ENCODE measurements around the gene EFHC2.
"Not testable (repeated sequence)": the region's sequence is repeated elsewhere in the genome, so short reads cannot be mapped to it uniquely, and the experiment has no call there.

Gene EFHC2

GRCh38 chrX:44232081-44232480, 111.4 kb downstream of the EFHC2 start:
- no peak for DNase-seq (ENCODE audit: low read depth)

GRCh38 chrX:44228621-44229020, 114.9 kb downstream of the EFHC2 start:
- no peak for DNase-seq (ENCODE audit: low read depth)

GRCh38 chrX:44227991-44228390, 115.5 kb downstream of the EFHC2 start:
- no peak for DNase-seq (ENCODE audit: low read depth)

GRCh38 chrX:44225667-44226066, 117.8 kb downstream of the EFHC2 start:
- DNase-seq (ENCODE audit: low read depth), result no peak

- no peak for DNase-seq (ENCODE audit: low read depth)
Measured at GRCh38 chrX:44224760-44225159, 118.7 kb downstream of the EFHC2 start.

DNA sequence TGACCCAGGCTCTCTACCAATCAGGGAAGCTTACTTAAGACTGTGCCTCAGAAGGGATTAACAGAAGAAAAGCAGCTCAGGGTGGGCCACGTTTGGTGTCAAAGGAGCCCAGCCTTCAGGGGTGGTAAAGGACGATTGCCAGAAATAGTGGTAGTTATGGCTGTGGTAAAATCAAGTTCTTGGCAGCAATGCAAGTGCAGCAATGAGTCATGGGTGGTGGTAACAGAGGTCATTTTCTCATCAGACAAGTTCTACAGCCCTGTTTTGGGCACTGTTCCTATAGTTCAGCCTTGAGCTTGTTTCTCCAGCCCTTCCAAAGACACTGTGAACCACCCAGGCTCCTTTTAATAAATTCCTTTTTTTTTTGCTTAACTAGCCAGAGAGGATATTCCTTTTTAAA, 120.3 kb downstream of the EFHC2 start:
- no peak for DNase-seq (ENCODE audit: low read depth)

- no peak for DNase-seq (ENCODE audit: low read depth)
Measured at GRCh38 chrX:44218465-44218864, 125.0 kb downstream of the EFHC2 start.

DNA sequence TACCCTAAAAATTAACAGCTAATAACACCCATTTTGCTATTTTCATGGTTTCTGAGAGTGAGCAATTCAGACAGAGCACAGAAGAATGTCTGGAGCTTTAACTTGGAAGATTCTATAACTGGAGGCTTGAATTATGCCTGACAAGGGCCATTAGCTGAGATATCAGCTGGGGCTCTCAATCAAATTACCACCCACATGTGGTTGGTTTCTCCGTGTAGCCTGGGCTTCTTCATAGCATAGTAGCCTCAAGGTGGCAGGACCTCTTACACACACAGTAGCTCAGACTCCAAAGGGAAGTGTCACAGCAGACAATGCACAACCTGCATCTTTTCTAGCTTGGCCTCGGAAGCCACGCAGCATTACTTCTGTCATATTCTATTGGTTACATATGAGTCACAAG, 127.3 kb downstream of the EFHC2 start:
- no peak for DNase-seq (ENCODE audit: low read depth)

- no peak for DNase-seq (ENCODE audit: low read depth)
Measured at GRCh38 chrX:44203791-44204190, 139.7 kb downstream of the EFHC2 start.

DNA sequence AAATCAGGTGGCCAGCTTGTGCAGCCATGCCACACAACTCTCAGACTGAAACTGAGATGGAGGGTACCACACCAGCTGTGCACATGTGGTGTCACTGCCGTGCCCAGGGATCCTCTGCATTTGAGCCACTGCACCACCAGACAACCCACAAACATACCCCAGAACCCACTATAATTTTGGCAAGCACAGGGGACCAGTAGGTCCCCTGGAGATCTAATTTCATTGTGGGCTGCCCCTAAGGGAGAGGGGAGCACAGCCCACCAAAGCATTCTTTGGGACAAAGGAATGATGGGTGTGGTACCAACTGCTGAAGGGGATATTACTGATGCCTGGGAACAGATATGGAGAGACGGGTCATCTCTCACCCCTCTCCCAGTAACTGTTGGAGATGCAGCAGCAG, 140.9 kb downstream of the EFHC2 start:
- DNase-seq (ENCODE audit: low read depth), result no peak

DNA sequence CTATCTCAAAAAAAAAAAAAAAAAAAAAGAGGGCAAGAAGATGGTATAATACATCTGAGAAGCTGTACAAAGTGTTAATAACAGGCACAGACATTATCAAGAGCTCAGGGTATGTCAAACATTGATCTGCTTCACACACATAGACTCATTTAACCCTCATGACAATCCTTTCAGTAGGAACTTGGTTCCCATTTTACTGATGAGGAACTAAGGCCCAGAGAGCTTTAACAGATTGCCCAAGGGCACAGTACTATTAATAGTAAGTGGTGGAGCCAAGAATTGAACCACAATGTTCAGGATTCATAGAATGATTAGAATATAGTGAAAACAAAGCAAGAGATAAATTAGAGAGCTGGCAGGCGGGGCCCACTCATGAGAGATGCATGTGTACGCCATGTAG, 154.4 kb downstream of the EFHC2 start:
- DNase-seq (ENCODE audit: low read depth), result no peak

DNA sequence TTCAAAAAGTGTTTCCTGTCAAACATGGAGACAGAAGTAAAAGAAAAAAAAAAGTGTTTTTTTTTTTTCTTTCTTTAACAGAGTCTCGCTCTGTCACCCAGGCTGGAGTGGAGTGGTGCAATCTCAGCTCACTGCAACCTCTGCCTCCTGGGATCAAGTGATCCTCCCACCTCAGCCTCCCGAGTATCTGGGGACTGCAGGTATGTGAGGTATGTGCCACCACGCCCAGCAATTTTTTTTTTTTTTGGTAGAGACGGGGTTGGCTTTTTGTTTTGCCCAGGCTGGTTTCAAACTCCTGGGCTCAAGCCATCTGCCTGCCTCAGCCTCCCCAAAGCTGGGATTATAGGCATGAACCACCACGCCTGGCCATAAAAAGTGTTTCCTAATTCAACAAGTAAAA, 155.6 kb downstream of the EFHC2 start:
- not testable (repeated sequence) for DNase-seq (ENCODE audit: low read depth)

GRCh38 chrX:44183329-44183728, 160.1 kb downstream of the EFHC2 start:
- DNase-seq (ENCODE audit: low read depth), result no peak

DNA sequence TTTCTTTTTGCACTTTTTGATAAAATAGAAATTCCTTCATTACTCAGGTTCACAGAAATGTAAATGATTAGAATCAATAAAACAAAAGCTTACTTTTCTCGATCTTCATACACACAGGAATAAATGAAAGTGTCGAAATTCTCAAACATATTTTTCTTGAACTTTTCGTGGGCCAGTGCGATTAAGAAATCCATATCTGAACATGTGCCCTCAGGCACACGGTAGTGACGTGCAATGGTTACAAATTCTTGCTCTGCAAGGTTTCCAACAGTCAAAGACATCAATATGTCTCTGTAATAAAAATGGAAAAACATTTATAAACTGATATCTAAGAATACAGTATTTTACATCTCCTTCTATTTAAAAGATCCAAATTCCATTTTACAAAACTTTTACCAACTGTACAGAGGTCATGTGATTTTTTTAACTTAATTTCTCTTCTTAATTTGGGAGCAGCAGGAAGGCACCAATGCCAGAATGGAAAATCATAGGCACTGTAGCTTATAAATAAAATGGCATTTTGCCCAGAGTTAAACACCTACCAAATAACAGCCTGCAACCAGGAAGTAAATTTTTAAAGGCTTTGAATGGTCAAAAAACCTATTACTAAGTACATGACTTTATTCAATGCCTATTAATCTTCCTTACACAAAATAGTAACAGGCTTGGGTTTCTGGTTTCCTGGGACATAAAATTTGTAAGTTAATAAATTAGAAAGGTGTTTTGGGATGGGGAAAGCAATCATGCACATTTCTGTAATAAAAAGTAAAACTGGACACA, 165.0 kb downstream of the EFHC2 start:
- DNase-seq (ENCODE audit: low read depth), result no peak

DNA sequence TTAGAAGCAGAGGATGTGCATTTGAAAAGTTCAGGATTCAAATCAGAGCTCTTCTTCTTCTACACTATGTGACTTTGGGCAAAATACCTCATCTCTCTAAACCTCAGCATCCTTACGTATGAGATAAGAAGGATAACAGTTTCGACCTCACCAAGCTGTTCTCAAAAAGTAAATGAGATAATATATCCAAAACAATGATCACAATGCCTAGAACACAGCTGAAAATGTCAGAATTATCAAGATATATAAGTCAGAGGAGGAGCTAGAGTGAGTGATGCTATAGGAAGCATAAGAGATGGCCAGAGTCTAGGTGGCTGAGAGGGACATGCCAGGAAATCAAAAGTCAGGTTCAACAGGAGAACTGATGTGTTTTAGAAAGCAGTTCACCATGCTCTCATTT, 168.0 kb downstream of the EFHC2 start:
- DNase-seq (ENCODE audit: low read depth), result no peak

DNA sequence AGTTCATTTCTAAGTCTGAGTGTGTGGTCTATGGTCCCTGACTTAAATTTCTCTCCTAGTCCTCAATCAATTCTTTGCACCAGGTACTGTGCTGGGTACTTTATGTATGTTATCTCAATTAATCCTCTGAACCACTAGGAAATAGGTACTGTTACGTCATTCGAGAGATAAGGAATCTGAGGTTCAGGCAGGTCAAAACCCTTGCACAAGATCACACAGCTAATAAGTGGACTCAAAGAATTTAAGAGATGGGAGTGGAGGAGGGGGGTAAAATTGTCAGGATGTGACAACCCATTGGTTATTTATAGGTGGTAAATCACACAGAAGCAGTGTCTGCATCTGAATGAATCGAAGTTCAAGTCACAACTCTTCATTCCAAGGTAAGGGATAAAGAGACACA, 169.4 kb downstream of the EFHC2 start:
- DNase-seq (ENCODE audit: low read depth), result no peak

- no peak for DNase-seq (ENCODE audit: low read depth)
Measured at GRCh38 chrX:44173219-44173618, 170.3 kb downstream of the EFHC2 start.

DNA sequence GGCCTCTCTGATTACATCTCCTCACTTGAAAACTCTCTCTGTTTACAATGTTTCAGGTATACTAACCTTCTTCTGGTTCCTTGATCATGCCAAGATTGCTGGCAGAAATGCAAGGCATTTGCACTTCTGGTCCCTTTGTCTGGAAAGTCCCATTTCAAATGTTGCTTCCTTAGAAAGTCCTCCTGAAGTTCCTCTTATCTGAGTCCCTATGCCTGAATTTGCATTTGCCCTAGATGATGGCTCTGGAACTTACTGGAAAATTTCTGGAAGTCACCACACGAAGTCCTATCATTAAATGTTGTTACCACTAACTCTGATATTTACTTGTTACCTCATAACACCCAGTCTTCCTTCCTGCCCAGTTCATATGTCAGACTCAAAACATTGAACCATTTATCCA, 176.4 kb downstream of the EFHC2 start:
- DNase-seq (ENCODE audit: low read depth), result no peak

DNA sequence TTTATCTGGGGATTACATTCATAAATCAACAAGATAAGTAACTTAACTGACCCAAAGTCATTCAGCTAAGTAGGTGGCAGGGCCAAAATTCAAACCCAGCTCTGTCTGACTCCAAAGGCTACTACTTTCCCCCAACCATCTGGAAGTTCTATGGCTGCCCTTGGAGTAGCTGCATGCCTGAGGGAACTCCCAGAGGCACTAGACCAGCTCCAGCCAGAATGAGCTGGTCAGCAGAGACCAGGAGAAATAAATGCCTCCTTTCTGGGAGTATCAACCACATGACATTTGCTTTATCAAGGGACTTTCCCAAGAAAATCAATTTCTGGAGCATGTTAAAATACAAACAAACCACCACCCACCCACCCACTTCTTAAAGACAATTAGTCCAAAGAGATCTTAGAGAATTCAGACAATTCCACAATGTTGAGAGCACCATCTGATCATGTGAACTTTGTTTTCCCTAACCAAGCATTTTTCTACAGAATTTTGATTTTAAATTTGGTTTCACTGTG, 180.5 kb downstream of the EFHC2 start:
- DNase-seq (ENCODE audit: low read depth), result no peak

DNA sequence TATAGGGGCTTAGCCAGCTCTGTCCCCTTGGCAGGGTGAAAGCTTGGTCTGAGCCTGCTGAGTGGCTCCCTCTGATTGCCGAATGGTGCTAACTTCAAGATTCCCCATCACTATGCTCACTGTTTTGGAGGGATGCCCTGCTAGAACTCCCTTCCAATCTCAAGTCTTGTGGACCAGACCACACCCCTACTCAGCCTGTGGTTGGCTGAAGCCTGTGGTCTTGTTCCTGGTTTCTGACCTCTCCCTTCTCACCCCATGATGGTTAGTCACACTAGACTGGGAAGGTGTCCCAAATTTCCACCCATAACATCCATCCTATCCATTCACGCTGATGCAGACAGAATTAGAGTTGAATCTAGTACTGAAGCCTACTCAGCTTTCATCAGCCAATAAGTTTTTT, 185.6 kb downstream of the EFHC2 start:
- no peak for DNase-seq (ENCODE audit: low read depth)

GRCh38 chrX:44157283-44157682, 186.2 kb downstream of the EFHC2 start:
- no peak for DNase-seq (ENCODE audit: low read depth)

DNA sequence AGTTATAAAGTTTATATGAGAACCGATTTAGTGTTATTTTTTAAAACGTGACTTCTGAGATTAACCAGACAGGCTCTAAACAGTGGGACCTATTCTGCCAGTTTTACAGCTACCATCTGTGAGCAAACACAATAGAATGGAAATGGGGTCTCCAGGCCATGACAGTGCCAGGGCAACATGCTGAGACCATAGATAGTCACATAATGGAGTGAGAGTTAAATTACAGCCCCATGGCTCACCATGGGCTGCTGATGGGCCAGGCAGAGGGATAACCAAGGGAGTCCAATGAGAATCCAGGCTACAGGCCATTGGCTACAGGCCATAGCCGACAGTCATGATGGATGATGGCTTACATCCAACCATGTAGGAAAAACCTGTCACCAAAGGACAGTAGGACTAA, 186.7 kb downstream of the EFHC2 start:
- no peak for DNase-seq (ENCODE audit: low read depth)

GRCh38 chrX:44155126-44155525, 188.3 kb downstream of the EFHC2 start:
- no peak for DNase-seq (ENCODE audit: low read depth)

GRCh38 chrX:44152852-44153251, 190.6 kb downstream of the EFHC2 start:
- DNase-seq (ENCODE audit: low read depth), result no peak
